Natural killer cell (primary cell): Measurements from ENCODE around the gene PTH1R. TPM values are rescaled to one million over a fixed set of nuclear protein-coding genes. Genes with fewer than 3 reads are reported as not detected.
A peak's percentile ranks its signal among the peaks of the same experiment; 100 is the strongest.

Experiments used
- ATAC-seq, 3 donors: fragments of 150-1000 bp in 2 of 3; fragments of 200-7000 bp in 1 of 3; cut with Tn5 transposase; 1 replicate in 1 of 3; 2 replicates in 2 of 3; pipeline ENCODE4 v1.10.0; 2021; ENCODE audit warnings: mild to moderate bottlenecking in 2 of 3, moderate library complexity in 2 of 3
- DNase-seq, 2 donors: peaks; one replicate each; pipeline versions ENCODE4 v3.0.0 to v3.0.0-alpha.2; 2013 to 2021; ENCODE audit warnings: mixed read lengths in 1 of 2
- H3K27ac ChIP-seq: one replicate; pipeline ENCODE4 v1.5.1; 2013; ENCODE audit warnings: mild to moderate bottlenecking, low read length
- H3K27me3 ChIP-seq: one replicate; pipeline ENCODE4 v1.6.1; 2013; ENCODE audit warnings: low read length; ENCODE audit not compliant: control insufficient read depth, insufficient read depth
- H3K36me3 ChIP-seq: one replicate; pipeline ENCODE4 v1.6.1; 2013; ENCODE audit warnings: low read length; ENCODE audit not compliant: control insufficient read depth, insufficient read depth
- H3K4me1 ChIP-seq: one replicate; pipeline ENCODE4 v1.6.1; 2013; ENCODE audit warnings: low read length; ENCODE audit not compliant: control insufficient read depth, insufficient read depth
- H3K4me3 ChIP-seq: one replicate; pipeline ENCODE4 v1.5.1; 2013; ENCODE audit warnings: low read length
- H3K9me3 ChIP-seq: one replicate; pipeline ENCODE4 v1.6.1; 2013; ENCODE audit warnings: low read length; ENCODE audit not compliant: control insufficient read depth, insufficient read depth
- H3K27ac Mint-ChIP-seq, 2 donors: one replicate each; pipeline ENCODE4 v1.8.0; 2022; ENCODE audit warnings: mild to moderate bottlenecking in 2 of 2, mixed read lengths in 2 of 2, moderate library complexity in 1 of 2
- H3K27me3 Mint-ChIP-seq, 2 donors: one replicate each; pipeline ENCODE4 v1.8.0; 2022; ENCODE audit warnings: low read depth in 2 of 2, mixed read lengths in 2 of 2
- H3K36me3 Mint-ChIP-seq: one replicate; pipeline ENCODE4 v1.8.0; 2022; ENCODE audit warnings: mixed read lengths
- H3K4me1 Mint-ChIP-seq, 2 donors: one replicate each; pipeline ENCODE4 v1.8.0; 2022; ENCODE audit warnings: mixed read lengths in 2 of 2
- H3K4me3 Mint-ChIP-seq: one replicate; pipeline ENCODE4 v1.8.0; 2022; ENCODE audit warnings: mild to moderate bottlenecking, moderate library complexity, mixed read lengths
- H3K9me3 Mint-ChIP-seq, 2 donors: one replicate each; pipeline ENCODE4 v1.8.0; 2022; ENCODE audit warnings: mixed read lengths in 2 of 2
- WGBS: methylation state at CpG from one replicate; pipeline ENCODE4 v1.1.7; 2013; ENCODE audit warnings: missing lambda C conversion rate; ENCODE audit not compliant: insufficient coverage; 5-methylcytosine and 5-hydroxymethylcytosine counted together
- intact Hi-C: fragments of 100-400 bp; cut with micrococcal nuclease; formaldehyde crosslinking; loops from one replicate; pipeline ENCODE4 v1.14.2; 2022
- total RNA-seq, 4 donors: library from RNA; stranded (reverse); fragments of 120-200 nt in 1 of 4; gene quantifications; one replicate each; pipeline versions ENCODE4 v1.2.3 to v1.2.4, GENCODE V29; 2013 to 2022
- TF ChIP-seq, protein P1 (sequence below): fragments of 200-600 bp; IDR thresholded peaks from one replicate; pipeline ENCODE4 v1.8.0; 2022; ENCODE audit warnings: antibody characterized with exemption

The PTH1R gene
- total RNA-seq, 3 donors from 2014 or later (not counting 1 experiment from before 2014, with no cell fraction given) = not detected

DNA sequence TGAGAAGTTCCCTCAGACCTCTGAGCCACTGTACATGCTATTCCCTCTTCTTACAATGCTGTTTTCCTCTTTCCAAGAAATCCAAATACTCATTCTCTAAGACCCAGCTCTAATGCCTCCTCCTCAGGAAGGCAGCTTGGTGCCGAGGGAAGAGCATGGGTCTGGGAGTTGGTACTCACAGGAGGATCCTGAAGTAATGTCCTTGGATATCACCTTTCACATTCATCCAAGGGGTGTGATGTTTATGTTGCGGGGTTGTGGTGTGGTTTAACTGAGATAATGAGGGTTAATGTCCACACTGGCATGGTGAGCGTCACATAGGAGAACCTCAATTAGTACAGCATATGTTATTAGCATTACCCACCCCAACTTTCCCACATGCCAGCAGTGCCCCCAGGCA, 46.2 kb upstream of the PTH1R start:
- Mint-ChIP-seq H3K36me3 (no peaks in the 10 kb centered on the region), H3K4me1 (peaks cover 23 to 35% of the 10 kb centered on the region in 2 donors), H3K9me3 (no peaks in the 10 kb centered on the region), H3K4me3 (no peak overlapping the region), H3K27ac (peak overlapping the region in 1 of 2 donors; percentile 92), H3K27me3 (no peaks in the 10 kb centered on the region)
- Histone ChIP-seq H3K9me3 (no peaks in the 10 kb centered on the region), H3K27me3 (no peaks in the 10 kb centered on the region), H3K4me1 (peaks cover 6% of the 10 kb centered on the region), H3K36me3 (no peaks in the 10 kb centered on the region), H3K27ac (no peak overlapping the region), H3K4me3 (no peak overlapping the region)
- ATAC-seq = no peak
- TF ChIP-seq, protein P1, sequence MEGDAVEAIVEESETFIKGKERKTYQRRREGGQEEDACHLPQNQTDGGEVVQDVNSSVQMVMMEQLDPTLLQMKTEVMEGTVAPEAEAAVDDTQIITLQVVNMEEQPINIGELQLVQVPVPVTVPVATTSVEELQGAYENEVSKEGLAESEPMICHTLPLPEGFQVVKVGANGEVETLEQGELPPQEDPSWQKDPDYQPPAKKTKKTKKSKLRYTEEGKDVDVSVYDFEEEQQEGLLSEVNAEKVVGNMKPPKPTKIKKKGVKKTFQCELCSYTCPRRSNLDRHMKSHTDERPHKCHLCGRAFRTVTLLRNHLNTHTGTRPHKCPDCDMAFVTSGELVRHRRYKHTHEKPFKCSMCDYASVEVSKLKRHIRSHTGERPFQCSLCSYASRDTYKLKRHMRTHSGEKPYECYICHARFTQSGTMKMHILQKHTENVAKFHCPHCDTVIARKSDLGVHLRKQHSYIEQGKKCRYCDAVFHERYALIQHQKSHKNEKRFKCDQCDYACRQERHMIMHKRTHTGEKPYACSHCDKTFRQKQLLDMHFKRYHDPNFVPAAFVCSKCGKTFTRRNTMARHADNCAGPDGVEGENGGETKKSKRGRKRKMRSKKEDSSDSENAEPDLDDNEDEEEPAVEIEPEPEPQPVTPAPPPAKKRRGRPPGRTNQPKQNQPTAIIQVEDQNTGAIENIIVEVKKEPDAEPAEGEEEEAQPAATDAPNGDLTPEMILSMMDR = no peak
- no peak for DNase-seq
- intact Hi-C loops = no loop called here
- 86% methylated on average over 1 of the region's 3 CpGs for WGBS

DNA sequence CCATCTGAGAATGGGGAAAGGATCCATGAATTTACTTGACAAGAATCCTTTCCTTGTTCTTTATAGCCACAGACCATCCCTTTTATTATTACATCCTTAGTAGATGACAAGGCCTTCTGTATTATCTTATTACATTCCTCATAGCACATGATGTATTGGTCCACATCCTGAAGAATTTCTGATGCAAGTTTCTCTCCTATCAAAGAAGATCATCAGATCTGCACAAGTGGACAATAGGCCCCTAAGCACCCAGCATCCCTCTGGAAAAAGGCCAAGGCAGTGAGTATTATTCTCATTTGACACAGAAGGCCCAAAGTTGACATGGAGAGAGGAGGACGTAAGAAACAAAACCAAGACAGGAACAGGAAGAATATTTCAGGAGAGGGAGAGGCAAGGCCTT, 45.7 kb upstream of the PTH1R start:
- intact Hi-C loops = no loop called here
- ATAC-seq = no peak
- Histone ChIP-seq H3K36me3 (no peaks in the 10 kb centered on the region), H3K4me3 (no peak overlapping the region), H3K27ac (no peak overlapping the region), H3K27me3 (no peaks in the 10 kb centered on the region), H3K4me1 (peaks cover 6% of the 10 kb centered on the region), H3K9me3 (no peaks in the 10 kb centered on the region)
- 76% methylated on average over 1 of the region's 1 CpG for WGBS
- TF ChIP-seq, protein P1 = no peak
- Mint-ChIP-seq H3K4me3 (no peak overlapping the region), H3K27ac (peak overlapping the region in 1 of 2 donors; percentile 25), H3K36me3 (no peaks in the 10 kb centered on the region), H3K27me3 (no peaks in the 10 kb centered on the region), H3K9me3 (no peaks in the 10 kb centered on the region), H3K4me1 (peaks cover 22 to 31% of the 10 kb centered on the region in 2 donors)
- no peak for DNase-seq

DNA sequence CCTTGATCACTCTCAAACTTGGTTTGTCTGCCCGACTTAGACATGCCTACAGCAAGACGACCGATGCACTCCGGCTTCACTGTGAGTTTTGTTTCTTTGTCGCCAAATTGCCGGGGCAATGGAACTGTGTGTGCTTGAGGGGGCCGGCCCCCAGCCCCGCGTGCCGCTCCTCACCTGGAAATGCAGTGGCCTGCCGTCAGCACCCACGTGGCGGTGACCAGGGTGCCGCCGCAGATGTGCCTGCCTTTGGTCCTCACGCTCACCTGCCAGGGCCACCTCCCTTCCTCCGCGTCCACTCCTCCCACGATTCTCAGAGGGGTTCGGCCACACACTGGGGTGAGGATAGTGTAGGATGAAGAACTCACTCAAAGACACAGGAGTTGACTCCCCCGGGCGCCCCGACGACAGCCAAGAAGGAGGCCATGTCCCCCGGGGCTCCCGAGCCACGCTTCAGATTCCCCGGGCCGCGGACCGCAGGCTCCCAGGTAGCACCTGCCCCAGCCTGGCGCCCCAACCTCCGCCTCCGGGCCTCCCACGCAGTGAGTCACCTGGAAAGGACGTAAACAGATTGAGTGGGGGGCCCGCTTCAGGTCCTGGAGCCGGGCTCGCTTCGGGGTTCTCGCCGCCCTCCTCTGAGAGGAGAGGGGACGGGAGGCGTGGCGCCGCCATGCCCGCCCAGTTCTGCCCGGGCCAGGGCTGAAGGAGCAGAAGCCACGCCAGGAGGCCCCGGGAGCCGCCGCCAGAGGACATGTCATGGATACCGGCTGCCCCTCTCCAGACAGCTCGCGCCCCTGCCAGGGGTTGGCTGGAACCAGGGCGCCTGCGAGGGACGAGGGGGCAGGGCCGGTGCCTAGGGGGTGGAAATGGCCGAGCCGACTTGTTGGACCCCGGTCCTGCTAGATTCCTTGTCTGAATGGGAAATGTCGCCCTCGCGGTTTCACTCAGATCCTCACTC, 43.9 kb upstream of the PTH1R start:
- no peak overlapping the region for H3K27ac Mint-ChIP-seq

More for the DNA sequence above, 43.9 kb upstream of the PTH1R start:
- no peaks in the 10 kb centered on the region for H3K27me3 Mint-ChIP-seq
- Histone ChIP-seq H3K27ac (no peak overlapping the region), H3K36me3 (no peaks in the 10 kb centered on the region), H3K27me3 (no peaks in the 10 kb centered on the region), H3K4me1 (peaks cover 6% of the 10 kb centered on the region), H3K4me3 (no peak overlapping the region), H3K9me3 (peaks cover 4% of the 10 kb centered on the region)
- ATAC-seq (no peak), DNase-seq (no peak)
- H3K4me3 Mint-ChIP-seq = no peak overlapping the region
- H3K36me3 Mint-ChIP-seq = peaks cover 8% of the 10 kb centered on the region
- TF ChIP-seq, protein P1 = no peak
- 95% methylated on average over 65 of the region's 65 CpGs for WGBS
- peaks cover 16 to 26% of the 10 kb centered on the region in 2 donors for H3K4me1 Mint-ChIP-seq
- H3K9me3 Mint-ChIP-seq = peaks cover 2 to 4% of the 10 kb centered on the region in 2 donors
- intact Hi-C loops = no loop called here
